Measurements from ENCODE around the gene SAC3D1.
"Not testable (repeated sequence)": the region's sequence is repeated elsewhere in the genome, so short reads cannot be mapped to it uniquely, and the experiment has no call there.

Gene SAC3D1

GRCh38 chr11:65023502-65023901 is 17.5 kb upstream of the SAC3D1 start:
- not testable (repeated sequence) for DNase-seq (ENCODE audit: low read depth in 2 of 2)

GRCh38 chr11:65026810-65027209 is 14.2 kb upstream of the SAC3D1 start:
- no peak for DNase-seq (ENCODE audit: low read depth in 2 of 2)

- peak; percentile 65 to 79 for DNase-seq (ENCODE audit: low read depth in 2 of 2)
Measured at GRCh38 chr11:65027213-65028067, 13.6 kb upstream of the SAC3D1 start, which contains the start of gene SNX15. SNX15 (plus strand) TSS chr11:65027439; CDS start chr11:65027538, 99 bp downstream.

- no peak for DNase-seq (ENCODE audit: low read depth in 2 of 2)
Measured at GRCh38 chr11:65032216-65032615, 8.8 kb upstream of the SAC3D1 start.

- DNase-seq (ENCODE audit: low read depth in 2 of 2), result no peak
Measured at GRCh38 chr11:65034423-65034822, 6.6 kb upstream of the SAC3D1 start.

GRCh38 chr11:65035579-65035978 is 5.4 kb upstream of the SAC3D1 start:
- DNase-seq (ENCODE audit: low read depth in 2 of 2), result no peak

- DNase-seq (ENCODE audit: low read depth in 2 of 2), result no peak
Measured at GRCh38 chr11:65036931-65037330, 4.1 kb upstream of the SAC3D1 start.

GRCh38 chr11:65040520-65040846 is 527 bp upstream of the SAC3D1 start:
- no peak for DNase-seq (ENCODE audit: low read depth in 2 of 2)

GRCh38 chr11:65042891-65043290 is 1.9 kb downstream of the SAC3D1 start:
- no peak for DNase-seq (ENCODE audit: low read depth in 2 of 2)

- DNase-seq (ENCODE audit: low read depth in 2 of 2), result no peak
Measured at GRCh38 chr11:65043881-65044501, 3.0 kb downstream of the SAC3D1 start.

- DNase-seq (ENCODE audit: low read depth in 2 of 2), result no peak
Measured at GRCh38 chr11:65045061-65045460, 4.1 kb downstream of the SAC3D1 start.

GRCh38 chr11:65045728-65046127 is 4.7 kb downstream of the SAC3D1 start:
- no peak for DNase-seq (ENCODE audit: low read depth in 2 of 2)

GRCh38 chr11:65047581-65048422 is 6.8 kb downstream of the SAC3D1 start:
- peak in 1 of 2 donors; percentile 2 for DNase-seq (ENCODE audit: low read depth in 2 of 2)

GRCh38 chr11:65051398-65051858 is 10.4 kb downstream of the SAC3D1 start:
- DNase-seq (ENCODE audit: low read depth in 2 of 2), result no peak

GRCh38 chr11:65053827-65054508 is 13.0 kb downstream of the SAC3D1 start:
- no peak for DNase-seq (ENCODE audit: low read depth in 2 of 2)

GRCh38 chr11:65055538-65055937 is 14.5 kb downstream of the SAC3D1 start:
- DNase-seq (ENCODE audit: low read depth in 2 of 2), result no peak

- no peak for DNase-seq (ENCODE audit: low read depth in 2 of 2)
Measured at GRCh38 chr11:65056999-65057398, 16.0 kb downstream of the SAC3D1 start.

GRCh38 chr11:65057526-65057925 is 16.5 kb downstream of the SAC3D1 start:
- no peak for DNase-seq (ENCODE audit: low read depth in 2 of 2)

- no peak for DNase-seq (ENCODE audit: low read depth in 2 of 2)
Measured at GRCh38 chr11:65058012-65058411, 17.0 kb downstream of the SAC3D1 start.

GRCh38 chr11:65058419-65059054 is 17.5 kb downstream of the SAC3D1 start, which contains the start of gene NAALADL1:
NAALADL1 (minus strand) TSS chr11:65058553; CDS start chr11:65058521, 32 bp downstream.
- DNase-seq (ENCODE audit: low read depth in 2 of 2), result no peak

- no peak for DNase-seq (ENCODE audit: low read depth in 2 of 2)
Measured at GRCh38 chr11:65059523-65059922, 18.5 kb downstream of the SAC3D1 start.

Measured in stimulated activated CD4-positive, alpha-beta T cell treated with anti-CD3 and anti-CD28 coated beads, Interleukin-1b, Interleukin-23, amount 100 ng/mL, for 1 hour (primary cell).